T follicular helper cell (primary cell): ENCODE data around the gene LRRK1.

ENCODE experiments used
- DNase-seq: peaks from one replicate; pipeline ENCODE4 v3.0.0-alpha.2; 2020; ENCODE audit warnings: low read depth

LRRK1 gene

GRCh38 chr15:101043011-101043410, 123.9 kb downstream of the LRRK1 start:
- no peak for DNase-seq

GRCh38 chr15:101043911-101044624, 124.9 kb downstream of the LRRK1 start:
- DNase-seq, result no peak

- DNase-seq, result no peak
These were observed 125.6 kb downstream of the LRRK1 start for GRCh38 chr15:101044625-101045235.

GRCh38 chr15:101045236-101045646, 126.1 kb downstream of the LRRK1 start:
- no peak for DNase-seq

GRCh38 chr15:101045835-101046691, 126.9 kb downstream of the LRRK1 start:
- no peak for DNase-seq

GRCh38 chr15:101046826-101047225, 127.7 kb downstream of the LRRK1 start:
- DNase-seq, result no peak

GRCh38 chr15:101047301-101047781, 128.2 kb downstream of the LRRK1 start:
- DNase-seq, result no peak

- no peak for DNase-seq
These were observed 129.0 kb downstream of the LRRK1 start for GRCh38 chr15:101048176-101048575.

- no peak for DNase-seq
These were observed 129.4 kb downstream of the LRRK1 start for GRCh38 chr15:101048581-101049030.

GRCh38 chr15:101049282-101049681, 130.1 kb downstream of the LRRK1 start:
- DNase-seq, result no peak

GRCh38 chr15:101049856-101050622, 130.9 kb downstream of the LRRK1 start:
- DNase-seq, result no peak

- DNase-seq, result no peak
These were observed 131.6 kb downstream of the LRRK1 start for GRCh38 chr15:101050623-101051290.

- DNase-seq, result no peak
These were observed 132.3 kb downstream of the LRRK1 start for GRCh38 chr15:101051291-101052030.

GRCh38 chr15:101052031-101052620, 133.0 kb downstream of the LRRK1 start:
- DNase-seq, result no peak

GRCh38 chr15:101052681-101053121, 133.5 kb downstream of the LRRK1 start:
- no peak for DNase-seq

- DNase-seq, result no peak
These were observed 134.1 kb downstream of the LRRK1 start for GRCh38 chr15:101053261-101053660.

- DNase-seq, result no peak
These were observed 135.0 kb downstream of the LRRK1 start for GRCh38 chr15:101054116-101054515.

- DNase-seq, result no peak
These were observed 135.8 kb downstream of the LRRK1 start for GRCh38 chr15:101054991-101055390.

- DNase-seq, result no peak
These were observed 136.3 kb downstream of the LRRK1 start for GRCh38 chr15:101055411-101055810.
